Measurements from ENCODE around the gene CASZ1. TPM values are rescaled to one million over a fixed set of nuclear protein-coding genes. Genes with fewer than 3 reads are reported as not detected.

Gene CASZ1
- total RNA-seq, 6 donors from 2014 or later: 39.7 to 112 (median 60.8) TPM

GRCh38 chr1:10759413-10760200, 36.8 kb downstream of the CASZ1 start:
- Histone ChIP-seq H3K4me1 (peaks cover 24 to 44% (median 33%) of the 10 kb centered on the region in 4 donors), H3K36me3 (peaks cover 0 to 9% (median 7%) of the 10 kb centered on the region in 4 donors), H3K9me3 (no peaks in the 10 kb centered on the region), H3K4me3 (no peak overlapping the region), H3K27ac (no peak overlapping the region), H3K27me3 (no peaks in the 10 kb centered on the region)
- TF ChIP-seq CTCF (IDR thresholded peaks at IDR 0.05): no peak
- TF ChIP-seq POLR2AphosphoS5 (IDR thresholded peaks at IDR 0.05): no peak
- no peak for TF ChIP-seq EP300 (IDR thresholded peaks at IDR 0.05)
- TF ChIP-seq POLR2A (IDR thresholded peaks at IDR 0.05): no peak
- 88 to 90% methylated on average over 8 to 15 of the region's 15 CpGs for WGBS, 2 donors
- ATAC-seq (ENCODE audit: low FRiP score in 2 of 2) (no peak), DNase-seq (no peak)

GRCh38 chr1:10756842-10757241, 39.6 kb downstream of the CASZ1 start:
- 79 to 87% methylated on average over 6 to 10 of the region's 10 CpGs for WGBS, 2 donors
- ATAC-seq (ENCODE audit: low FRiP score in 2 of 2) (no peak), DNase-seq (no peak)
- Histone ChIP-seq H3K9me3 (no peaks in the 10 kb centered on the region), H3K27ac (peak overlapping the region in 1 of 4 donors; percentile 61), H3K27me3 (no peaks in the 10 kb centered on the region), H3K4me3 (no peak overlapping the region), H3K4me1 (peaks cover 18 to 30% (median 19%) of the 10 kb centered on the region in 4 donors), H3K36me3 (peaks cover 0 to 9% (median 7%) of the 10 kb centered on the region in 4 donors)
- no peak for TF ChIP-seq CTCF (IDR thresholded peaks at IDR 0.05)

GRCh38 chr1:10755970-10756521, 40.4 kb downstream of the CASZ1 start:
- ATAC-seq (ENCODE audit: low FRiP score in 2 of 2): peak; percentile 78 to 86
- peaks cover 11 to 22% (median 12%) of the 10 kb centered on the region in 4 donors for H3K4me1 ChIP-seq

GRCh38 chr1:10754568-10755329, 41.7 kb downstream of the CASZ1 start:
- Histone ChIP-seq H3K27ac (no peak overlapping the region), H3K4me3 (no peak overlapping the region), H3K4me1 (peaks cover 8 to 20% (median 10%) of the 10 kb centered on the region in 4 donors), H3K36me3 (peaks cover 0 to 9% (median 5%) of the 10 kb centered on the region in 4 donors), H3K9me3 (no peaks in the 10 kb centered on the region), H3K27me3 (no peaks in the 10 kb centered on the region)
- WGBS, 2 donors: 86% methylated on average over 23 to 24 of the region's 24 CpGs
- TF ChIP-seq EP300 (IDR thresholded peaks at IDR 0.05): no peak
- no peak for TF ChIP-seq CTCF (IDR thresholded peaks at IDR 0.05)
- no peak for TF ChIP-seq POLR2AphosphoS5 (IDR thresholded peaks at IDR 0.05)
- TF ChIP-seq POLR2A (IDR thresholded peaks at IDR 0.05): no peak
- DNase-seq (no peak), ATAC-seq (ENCODE audit: low FRiP score in 2 of 2) (no peak)

More at GRCh38 chr1:10755970-10756521, 40.4 kb downstream of the CASZ1 start:
- Histone ChIP-seq H3K27me3 (no peaks in the 10 kb centered on the region), H3K27ac (peak overlapping the region in 1 of 4 donors; percentile 61), H3K9me3 (no peaks in the 10 kb centered on the region), H3K36me3 (peaks cover 0 to 9% (median 7%) of the 10 kb centered on the region in 4 donors), H3K4me3 (no peak overlapping the region)
- WGBS, 2 donors: 17 to 39% methylated on average over 13 to 17 of the region's 23 CpGs
- TF ChIP-seq POLR2A (IDR thresholded peaks at IDR 0.05): no peak
- peak in 1 of 2 donors; percentile 11 for TF ChIP-seq POLR2AphosphoS5 (IDR thresholded peaks at IDR 0.05)
- TF ChIP-seq CTCF (IDR thresholded peaks at IDR 0.05): peak in 1 of 6 experiments; percentile 15
- DNase-seq: peak; percentile 67 to 84
